ENCODE results near the gene TUBA4A.
"Not testable (repeated sequence)": the region's sequence is repeated elsewhere in the genome, so short reads cannot be mapped to it uniquely, and the experiment has no call there.

TUBA4A gene

GRCh38 chr2:219266886-219267285, 13.2 kb upstream of the TUBA4A start:
- no peak for DNase-seq

- DNase-seq, result no peak
Measured at GRCh38 chr2:219266232-219266631, 12.5 kb upstream of the TUBA4A start.

DNA sequence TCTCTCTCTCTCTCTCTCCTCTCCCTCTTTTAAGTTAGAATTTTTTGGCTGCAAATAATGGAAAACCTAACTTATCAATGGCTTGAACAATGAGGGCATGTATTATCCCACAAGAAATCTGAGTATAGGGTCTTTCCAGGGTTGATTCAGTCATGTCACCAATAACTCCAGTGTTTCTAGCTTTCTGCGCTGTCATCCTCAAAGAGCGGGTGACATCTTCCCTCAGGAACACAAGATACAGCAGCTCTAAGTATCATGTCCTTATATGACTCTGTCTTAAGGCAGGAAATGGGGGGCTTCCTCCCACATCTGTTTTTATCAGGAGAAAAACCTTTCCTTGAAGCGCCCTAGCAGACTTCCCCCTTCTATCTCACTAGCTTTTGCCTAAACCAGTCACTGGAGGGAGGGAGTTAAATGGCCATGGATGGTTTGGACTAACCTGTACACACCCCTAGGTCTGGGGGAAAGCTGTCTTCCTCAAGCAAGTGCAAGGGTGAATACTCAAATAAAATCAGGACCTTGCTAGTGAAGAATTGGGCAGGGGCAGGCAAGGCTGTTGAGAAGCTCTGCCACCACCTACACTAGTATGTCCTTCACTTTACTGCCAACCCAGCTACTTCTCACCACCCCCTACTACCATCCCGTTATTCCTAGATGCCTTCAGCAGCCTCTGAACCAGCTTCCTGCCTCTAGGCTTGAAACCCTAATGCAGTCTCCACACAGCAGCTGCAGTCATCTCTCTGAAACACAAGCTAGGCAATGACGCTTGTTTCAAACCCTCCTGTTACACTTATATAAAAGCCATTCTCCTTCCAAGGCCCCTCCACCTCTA, 7.5 kb upstream of the TUBA4A start:
- DNase-seq, result no peak

DNA sequence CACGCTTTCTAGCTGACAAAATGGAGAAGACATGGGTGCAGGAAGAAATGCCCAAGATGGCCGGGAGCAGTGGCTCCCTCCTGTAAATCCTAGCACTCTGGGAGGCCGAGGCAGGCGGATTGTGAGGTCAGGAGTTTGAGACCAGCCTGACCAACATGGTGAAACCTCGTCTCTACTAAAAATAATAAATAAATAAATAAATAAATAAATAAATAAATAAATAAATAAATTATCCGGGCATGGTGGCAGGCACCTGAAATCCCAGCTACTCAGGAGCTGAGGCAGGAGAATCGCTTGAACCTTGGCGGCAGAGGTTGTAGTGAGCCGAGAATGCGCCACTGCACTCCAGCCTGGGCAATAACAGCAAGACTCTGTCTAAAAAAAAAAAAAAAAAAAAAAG, 5.2 kb upstream of the TUBA4A start:
- not testable (repeated sequence) for DNase-seq

DNA sequence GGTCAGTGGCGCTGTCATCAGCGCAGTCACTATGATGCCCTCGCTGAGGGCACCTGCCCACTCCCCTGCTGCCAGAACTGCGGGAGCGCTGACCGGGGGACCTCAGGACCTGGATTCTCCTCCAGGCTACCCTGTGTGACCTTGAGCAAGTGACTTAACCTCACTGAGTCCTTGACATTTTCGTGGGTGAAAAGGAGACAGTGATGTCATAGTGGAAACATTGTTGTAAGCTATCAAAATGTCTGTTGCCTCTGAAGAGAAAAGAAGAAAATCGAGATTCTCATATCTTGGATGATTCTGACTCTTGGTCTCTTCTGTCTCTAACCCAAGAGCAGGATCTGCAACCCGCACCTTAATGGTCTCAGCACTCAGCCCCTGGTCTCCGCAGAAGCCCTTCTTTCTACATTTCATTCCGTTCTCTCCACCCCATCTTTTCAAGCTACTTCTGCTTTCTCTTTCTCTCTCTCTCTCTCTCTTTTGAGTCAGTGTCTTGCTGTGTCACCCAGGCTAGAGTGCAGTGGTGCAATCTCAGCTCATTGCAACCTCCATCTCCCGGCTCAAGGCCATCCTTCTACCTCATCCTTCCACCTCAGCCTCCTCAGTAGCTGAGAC, 978 bp upstream of the TUBA4A start:
- peak; percentile 27 for DNase-seq

DNA sequence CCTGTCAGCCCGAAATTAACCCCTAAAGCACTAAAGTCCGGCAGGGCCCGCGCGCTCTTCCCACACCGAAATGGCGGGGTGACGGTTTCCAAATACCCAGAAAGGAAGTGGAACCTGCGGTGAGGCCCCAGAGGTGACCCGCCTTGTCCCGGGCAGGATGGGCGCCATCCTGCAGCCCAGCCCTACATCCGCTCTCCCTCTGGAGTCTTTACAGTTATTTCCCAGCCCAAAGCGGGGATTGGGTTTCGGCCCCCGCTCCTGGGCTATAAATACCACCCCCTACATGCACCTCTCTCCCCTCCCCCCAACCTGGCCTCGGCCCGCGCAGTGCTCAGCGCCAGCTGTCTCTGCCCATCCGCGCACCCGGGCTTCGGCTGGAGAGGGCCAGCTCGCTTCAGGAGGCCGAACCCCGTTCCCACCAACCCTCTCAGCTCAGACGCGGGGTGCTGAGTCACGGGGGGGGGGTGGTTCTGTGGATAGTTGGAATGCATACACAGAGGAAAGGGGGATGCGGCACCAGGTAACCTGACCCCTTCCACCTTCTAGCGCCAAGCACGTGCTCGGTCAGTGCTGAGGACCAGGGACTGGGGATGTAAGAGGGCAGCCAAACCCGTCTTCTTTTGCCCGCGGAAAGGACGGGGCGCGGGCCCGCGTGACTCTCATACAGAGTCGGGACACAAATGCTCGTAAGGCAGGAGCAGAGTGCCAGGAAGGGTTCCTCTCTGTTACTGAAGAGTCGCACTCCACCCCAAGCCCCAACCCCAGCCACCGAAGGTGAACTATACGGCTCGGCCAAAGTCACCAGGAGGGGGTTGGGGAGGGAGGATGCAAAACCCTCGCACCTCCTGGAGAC, 592 bp downstream of the TUBA4A start, which contains the start of gene TUBA4B:
TUBA4B (plus strand) TSS at position 344 of the 853 bp plus-strand sequence; CDS start at position 509, 165 bp downstream.
- DNase-seq, result peak; percentile 38

DNA sequence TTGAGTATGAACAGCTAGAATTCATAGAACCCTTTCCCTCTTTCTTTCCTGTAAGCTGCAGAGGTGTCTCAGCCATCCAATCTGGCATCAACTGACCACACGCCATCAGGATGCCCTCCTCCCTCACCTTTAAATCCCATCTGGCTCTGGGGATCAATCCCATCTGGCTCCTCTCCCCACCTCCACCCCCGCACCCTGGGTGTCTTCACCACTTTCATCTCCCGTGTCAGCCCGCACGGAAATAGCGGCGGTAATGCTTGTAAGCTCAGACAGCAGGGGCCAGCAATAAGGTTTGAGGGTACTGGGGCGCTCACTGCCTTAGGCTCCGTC, 1.2 kb downstream of the TUBA4A start:
- peak; percentile 25 for DNase-seq

DNA sequence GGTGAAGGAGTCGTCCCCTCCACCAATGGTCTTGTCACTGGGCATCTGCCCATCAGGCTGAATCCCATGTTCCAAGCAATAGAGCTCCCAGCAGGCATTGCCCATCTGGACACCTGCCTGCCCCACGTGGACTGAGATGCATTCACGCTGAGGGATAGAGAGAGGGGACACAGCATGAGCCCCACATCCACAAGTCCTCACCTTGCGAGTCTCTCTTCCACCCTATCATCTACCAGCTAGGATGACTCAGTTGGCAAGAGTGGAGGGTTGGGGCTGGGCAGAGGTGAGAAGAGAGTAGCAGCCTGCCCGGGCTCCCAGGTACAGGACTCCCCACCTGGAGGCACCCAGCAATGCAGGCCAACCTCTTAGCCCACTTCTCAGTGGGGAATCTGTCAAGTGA, 1.6 kb downstream of the TUBA4A start:
- DNase-seq, result no peak

DNA sequence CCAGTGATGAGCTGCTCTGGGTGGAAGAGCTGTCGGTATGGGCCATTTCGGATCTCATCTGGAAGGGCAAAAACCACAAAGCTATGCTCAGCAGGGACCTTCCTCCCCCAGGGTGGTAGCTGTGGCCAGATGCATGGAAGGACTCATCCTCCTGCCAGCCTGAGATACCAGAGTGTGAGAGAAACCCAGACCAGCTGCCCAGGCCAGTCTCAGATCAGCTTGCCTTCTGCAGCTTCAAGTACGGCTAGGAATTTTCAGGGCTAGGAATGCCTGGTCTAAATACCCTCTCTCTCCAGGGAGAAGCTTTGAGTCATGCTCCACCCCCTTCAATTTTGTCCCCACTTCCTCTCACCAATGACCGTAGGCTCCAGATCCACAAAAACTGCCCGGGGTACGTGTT, 2.1 kb downstream of the TUBA4A start:
- no peak for DNase-seq

GRCh38 chr2:219250049-219250781, 3.5 kb downstream of the TUBA4A start:
- no peak for DNase-seq

- DNase-seq, result peak; percentile 36
Measured at GRCh38 chr2:219249203-219249980, 4.3 kb downstream of the TUBA4A start.

DNA sequence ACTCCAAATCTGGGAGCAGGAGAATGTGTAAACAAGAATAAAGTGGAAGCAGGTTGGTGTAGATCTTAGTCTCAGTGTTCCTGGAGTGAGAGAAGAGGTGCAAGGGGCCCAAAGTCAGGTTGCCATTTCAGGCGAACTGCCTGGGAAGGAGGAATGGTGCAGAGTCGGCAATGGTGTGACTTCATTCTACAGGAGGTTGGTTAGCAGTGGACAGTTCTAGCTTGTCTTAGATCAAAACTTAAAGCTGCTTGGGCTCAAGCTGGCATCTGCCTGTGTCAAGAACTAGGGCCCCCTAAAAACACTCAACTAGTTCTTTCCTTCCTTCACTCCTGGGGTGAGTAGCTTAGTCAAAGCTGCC, 4.9 kb downstream of the TUBA4A start:
- DNase-seq, result no peak

- DNase-seq, result peak; percentile 44
Measured at GRCh38 chr2:219247678-219248642, 5.8 kb downstream of the TUBA4A start.

DNA sequence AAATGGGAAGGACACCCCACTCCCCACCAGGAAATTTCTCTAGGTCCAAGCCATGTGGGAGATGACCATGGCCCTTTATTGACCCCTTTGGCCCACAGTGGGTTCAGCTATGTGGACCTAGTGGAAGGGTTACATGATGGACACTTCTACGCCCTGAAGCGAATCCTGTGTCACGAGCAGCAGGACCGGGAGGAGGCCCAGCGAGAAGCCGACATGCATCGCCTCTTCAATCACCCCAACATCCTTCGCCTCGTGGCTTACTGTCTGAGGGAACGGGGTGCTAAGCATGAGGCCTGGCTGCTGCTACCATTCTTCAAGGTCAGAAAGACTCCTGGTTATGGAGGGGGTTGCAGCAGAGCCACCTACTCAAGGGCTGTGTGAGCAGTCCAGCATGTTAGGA, 7.2 kb downstream of the TUBA4A start:
- DNase-seq, result no peak

DNA sequence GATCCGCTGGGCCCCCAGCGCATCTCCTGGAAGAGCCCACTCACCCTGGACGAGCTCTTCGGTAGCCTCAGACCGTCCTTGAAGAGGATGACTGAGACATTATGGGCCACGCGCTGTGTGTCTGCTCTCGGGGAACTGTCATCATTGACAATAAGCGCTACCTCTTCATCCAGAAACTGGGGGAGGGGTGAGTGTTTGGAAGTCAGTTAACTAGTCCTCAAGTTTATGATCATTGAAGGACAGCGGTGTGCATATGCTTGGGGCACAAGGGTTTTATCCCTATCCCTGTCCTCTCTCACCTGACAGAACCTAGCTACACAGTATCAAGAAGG, 7.9 kb downstream of the TUBA4A start:
- no peak for DNase-seq

DNA sequence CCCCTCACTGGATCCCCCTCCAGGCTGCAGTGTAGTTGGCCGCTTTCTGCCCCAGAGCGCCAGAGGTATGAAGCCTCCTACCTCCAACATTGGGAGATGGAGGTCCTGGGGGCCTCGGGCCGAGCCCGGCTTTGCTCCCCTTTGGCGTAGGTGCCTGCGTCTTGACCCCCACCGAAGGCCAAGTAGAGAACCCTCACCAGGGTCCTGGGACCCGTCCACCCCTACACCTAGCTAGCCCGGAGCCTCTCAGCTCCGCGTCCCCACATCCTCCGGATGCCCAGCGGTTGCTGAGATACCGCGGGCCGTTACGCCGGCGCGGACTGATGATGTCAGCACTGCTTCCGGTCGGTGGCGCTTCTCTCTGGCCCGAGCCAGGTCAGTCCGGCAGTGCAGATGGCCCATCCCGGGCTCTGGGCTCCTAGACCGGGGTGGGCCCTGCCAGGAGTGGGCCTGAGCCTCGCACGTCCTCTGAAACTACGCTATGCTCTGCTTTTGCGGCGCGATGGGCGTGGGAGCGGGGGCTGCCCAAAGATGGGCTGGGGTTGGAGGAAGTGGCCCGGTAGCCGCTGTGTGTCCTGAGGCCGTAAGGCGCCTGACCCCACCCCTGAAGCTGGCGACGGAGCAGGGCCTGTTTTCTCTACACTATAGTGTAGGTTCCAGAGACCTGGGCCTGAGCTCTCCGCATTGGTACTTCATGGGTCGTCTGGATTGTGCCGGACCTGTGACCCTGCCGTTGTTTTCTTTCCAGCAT, 8.4 kb downstream of the TUBA4A start, which contains the start of the genes GLB1L and STK16:
GLB1L (minus strand) TSS at position 297 of the 751 bp plus-strand sequence. CDS start 1,871 bp downstream, outside the sequence.
STK16 (plus strand) TSS at position 332 of the 751 bp plus-strand sequence. CDS start 521 bp downstream, outside the sequence.
- DNase-seq, result peak; percentile 81

- no peak for DNase-seq
Measured at GRCh38 chr2:219244789-219245147, 8.9 kb downstream of the TUBA4A start.

GRCh38 chr2:219243291-219243761, 10.4 kb downstream of the TUBA4A start:
- DNase-seq, result no peak

DNA sequence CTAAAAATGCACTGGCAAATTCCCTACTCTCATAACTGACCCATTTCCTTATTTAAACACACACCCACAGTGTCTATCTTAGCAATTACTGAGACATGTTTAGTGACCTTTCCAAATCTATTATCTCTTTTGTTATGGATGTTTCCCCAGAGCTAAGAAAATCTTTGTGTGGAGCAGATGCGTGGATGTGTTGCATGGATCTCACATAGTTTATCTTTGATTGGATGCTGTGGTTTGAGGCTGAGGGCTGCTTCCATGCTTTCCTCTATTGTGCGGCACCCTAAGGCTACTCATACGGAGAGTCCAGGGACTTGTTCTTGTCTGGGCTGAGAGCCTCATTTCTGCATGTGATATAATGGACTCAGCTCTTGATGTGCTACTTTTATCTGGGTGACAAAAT, 19.4 kb downstream of the TUBA4A start:
- DNase-seq, result no peak

DNA sequence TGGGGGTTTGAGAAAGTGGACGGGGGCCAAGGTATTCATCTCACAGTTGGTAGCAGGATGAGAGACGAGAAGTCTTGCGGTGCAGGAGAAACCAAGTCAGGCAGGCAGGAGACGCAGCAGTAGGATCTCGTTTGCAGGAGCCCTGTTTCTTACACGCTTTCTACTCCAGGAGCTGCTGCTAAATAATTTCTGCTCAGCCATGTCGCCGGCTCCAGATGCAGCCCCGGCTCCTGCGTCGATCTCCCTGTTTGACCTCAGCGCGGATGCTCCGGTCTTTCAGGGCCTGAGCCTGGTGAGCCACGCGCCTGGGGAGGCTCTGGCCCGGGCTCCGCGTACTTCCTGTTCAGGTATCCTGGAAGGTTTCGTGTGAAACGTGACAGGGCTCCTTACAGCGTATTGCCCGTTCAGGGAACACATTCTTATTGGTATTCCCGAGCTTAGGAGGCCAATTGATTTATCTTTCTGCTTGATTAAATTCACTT, 23.6 kb downstream of the TUBA4A start:
- peak; percentile 24 for DNase-seq
